Right ventricle myocardium inferior (tissue), 1 donor: ENCODE results near the gene DSTN. TPM values are rescaled to one million over a fixed set of nuclear protein-coding genes. Genes with fewer than 3 reads are reported as not detected.

Source experiments
- ATAC-seq: fragments of 200-7000 bp; cut with Tn5 transposase; one replicate; pipeline ENCODE4 v1.9.1; 2020; ENCODE audit warnings: mild to moderate bottlenecking, moderate library complexity
- DNase-seq: peaks from one replicate; pipeline ENCODE4 v3.0.0; 2021; ENCODE audit errors: missing footprints
- intact Hi-C: fragments of 100-400 bp; cut with DNase I; formaldehyde crosslinking; loops from one replicate; pipeline ENCODE4 v1.11.0; 2022
- total RNA-seq: library from RNA; stranded (reverse); fragmentation: NEBNext Ultra II Directional; extraction: Animal tissue kit (Norgen Biotek cat#: 25700); gene quantifications from one replicate; pipeline ENCODE4 v1.2.1, GENCODE V29; 2021
- donor health status: DM: no; HTN: yes; CAD: no; lungs with severe emphysema.

The DSTN gene
- total RNA-seq, 1 donor from 2014 or later = 865 TPM

DNA sequence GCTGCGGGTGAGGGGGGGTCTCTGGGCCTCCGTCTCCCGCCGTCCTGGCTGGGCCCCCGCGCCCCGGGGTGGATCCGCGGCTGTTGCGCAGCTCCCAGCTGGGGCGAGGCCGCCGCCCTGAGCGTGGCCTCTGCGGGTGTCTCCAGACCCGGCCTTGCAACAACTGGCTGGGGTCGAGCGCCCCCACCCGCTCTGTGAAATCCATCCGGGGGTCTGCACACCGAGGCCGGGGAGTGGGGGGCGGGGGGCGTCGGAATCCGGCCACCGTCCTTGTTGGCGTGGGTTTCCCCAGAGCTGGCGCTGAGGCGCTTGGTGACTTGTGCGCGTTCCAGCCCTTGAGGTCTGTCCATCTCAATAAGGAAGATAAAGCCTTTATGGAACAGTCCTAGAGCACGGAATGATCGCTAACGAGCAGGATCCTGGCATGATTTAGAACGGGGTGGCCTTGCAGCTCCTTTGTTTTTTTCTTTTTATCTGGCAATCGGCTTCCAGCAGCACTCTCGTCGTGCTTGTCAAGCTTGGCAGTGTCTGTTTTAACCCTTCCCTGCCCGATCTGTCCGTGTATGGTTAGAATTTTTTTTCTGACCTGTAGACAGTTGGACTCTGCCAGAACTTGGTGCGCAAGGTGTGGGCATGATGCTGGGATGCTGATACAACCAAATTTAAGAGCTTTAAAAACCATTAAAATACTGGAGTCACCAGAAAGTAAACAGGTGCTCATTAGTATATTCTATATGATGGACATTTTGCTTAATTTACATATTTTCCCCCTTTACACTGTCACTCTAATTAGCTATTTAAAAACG is 675 bp downstream of the DSTN start:
- intact Hi-C loops = loop anchor here (5.0 kb wide), 1 partner anchor 37 kb away; no protein-coding TSS in a partner anchor
- DNase-seq = peak; percentile 75
- peak; percentile 60 for ATAC-seq

DNA sequence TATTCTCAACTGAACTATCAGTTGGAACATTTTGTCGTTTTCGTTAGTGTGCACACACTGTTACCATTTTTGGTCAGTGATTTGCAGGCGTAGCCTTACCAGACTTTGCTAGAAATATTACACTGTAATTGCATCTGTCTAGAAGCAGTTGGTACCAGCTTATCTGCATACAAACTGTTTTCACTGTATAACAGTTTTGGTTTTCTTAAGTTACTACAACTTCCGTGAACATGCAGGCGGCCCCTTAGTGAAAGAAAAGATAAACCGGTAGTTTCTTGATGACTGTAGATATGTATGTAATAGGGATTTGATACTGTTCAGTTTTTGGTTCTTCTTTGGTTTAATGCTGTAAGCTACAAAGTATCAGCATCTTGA is 1.3 kb downstream of the DSTN start:
- ATAC-seq (no peak), DNase-seq (no peak)
- intact Hi-C loops = loop anchor here (5.0 kb wide), 1 partner anchor 36 kb away; no protein-coding TSS in a partner anchor

GRCh38 chr20:17572034-17572638 is 2.3 kb downstream of the DSTN start:
- intact Hi-C loops = loop anchor here (5.0 kb wide), 1 partner anchor 35 kb away; no protein-coding TSS in a partner anchor
- ATAC-seq = no peak
- DNase-seq = no peak

GRCh38 chr20:17573463-17573862 is 3.6 kb downstream of the DSTN start:
- intact Hi-C loops = loop anchor here (5.0 kb wide), 1 partner anchor 34 kb away; no protein-coding TSS in a partner anchor
- no peak for DNase-seq
- ATAC-seq = no peak

DNA sequence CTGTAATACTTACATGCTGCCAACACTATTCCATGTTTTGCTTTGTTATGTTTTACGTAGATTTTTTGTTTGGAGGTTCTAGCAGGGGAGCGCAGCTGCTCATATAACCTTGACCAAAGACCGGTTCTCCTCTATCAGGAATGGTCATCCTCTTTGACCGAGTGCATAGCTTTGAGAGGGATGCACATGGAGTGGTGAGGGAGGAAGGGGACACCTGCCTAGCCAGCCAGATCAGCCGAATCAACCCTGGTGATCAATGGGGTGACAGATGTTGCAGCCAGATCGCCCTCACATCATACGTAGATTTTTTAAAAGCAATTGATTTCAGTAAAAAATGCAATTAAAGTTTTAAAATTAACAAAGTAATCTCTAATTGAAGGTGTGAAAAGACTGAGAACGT is 6.3 kb downstream of the DSTN start:
- no peak for ATAC-seq
- intact Hi-C loops = no loop called here
- DNase-seq = no peak

GRCh38 chr20:17579369-17580039 is 9.6 kb downstream of the DSTN start:
- intact Hi-C loops = no loop called here
- ATAC-seq = no peak
- DNase-seq = no peak

DNA sequence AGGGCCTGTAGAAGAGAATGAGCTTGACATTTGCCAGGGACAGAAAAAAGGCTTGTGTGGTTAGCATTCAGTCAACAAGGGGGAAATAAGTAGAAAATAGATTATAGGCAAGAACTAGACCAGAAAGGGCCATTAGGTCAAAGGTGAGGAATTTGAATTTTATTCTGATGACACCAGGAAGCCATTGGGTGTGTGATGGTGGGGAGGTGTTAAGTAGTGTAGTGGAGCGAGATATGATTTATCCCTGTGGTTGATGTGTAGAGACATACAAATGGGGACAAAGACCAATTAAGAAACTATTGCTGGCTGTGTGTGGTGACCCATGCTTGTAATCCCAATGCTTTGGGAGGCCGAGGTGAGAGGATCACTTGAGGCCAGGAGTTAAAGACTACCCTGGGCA is 11.0 kb downstream of the DSTN start:
- intact Hi-C loops = no loop called here
- no peak for DNase-seq
- ATAC-seq = no peak

GRCh38 chr20:17583126-17583525 is 13.3 kb downstream of the DSTN start:
- DNase-seq (no peak), ATAC-seq (no peak)
- intact Hi-C loops = no loop called here

- intact Hi-C loops = no loop called here
- no peak for ATAC-seq
Observed at GRCh38 chr20:17584689-17585088, 14.8 kb downstream of the DSTN start.

DNA sequence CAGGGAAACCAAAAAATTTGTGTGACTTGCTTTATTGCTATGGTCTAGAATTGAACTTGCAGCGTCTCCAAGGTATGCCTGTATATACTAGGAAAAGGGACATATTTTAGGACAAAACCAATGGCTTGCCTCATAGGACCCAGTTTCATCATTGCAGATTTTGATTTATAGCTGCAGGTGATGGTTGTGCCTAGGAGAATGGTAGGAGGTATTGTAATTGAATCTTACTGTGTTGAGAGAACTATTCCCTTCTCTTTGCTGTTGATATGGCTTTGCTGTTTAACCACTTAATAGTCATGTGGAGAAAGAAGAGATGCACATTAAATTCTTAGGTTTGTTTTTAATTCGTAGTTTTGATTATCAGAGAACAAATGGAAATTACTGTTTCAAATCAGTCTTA is 16.4 kb downstream of the DSTN start:
- intact Hi-C loops = no loop called here
- ATAC-seq = no peak
- DNase-seq = no peak

More at GRCh38 chr20:17584689-17585088, 14.8 kb downstream of the DSTN start:
- DNase-seq = no peak

- no peak for ATAC-seq
- intact Hi-C loops = no loop called here
- DNase-seq = no peak
Observed at GRCh38 chr20:17587148-17587547, 17.3 kb downstream of the DSTN start.

- ATAC-seq (no peak), DNase-seq (no peak)
- intact Hi-C loops = no loop called here
Observed at GRCh38 chr20:17587824-17588223, 17.9 kb downstream of the DSTN start.

GRCh38 chr20:17589161-17589834 is 19.4 kb downstream of the DSTN start:
- ATAC-seq (peak; percentile 33), DNase-seq (no peak)
- intact Hi-C loops = no loop called here

DNA sequence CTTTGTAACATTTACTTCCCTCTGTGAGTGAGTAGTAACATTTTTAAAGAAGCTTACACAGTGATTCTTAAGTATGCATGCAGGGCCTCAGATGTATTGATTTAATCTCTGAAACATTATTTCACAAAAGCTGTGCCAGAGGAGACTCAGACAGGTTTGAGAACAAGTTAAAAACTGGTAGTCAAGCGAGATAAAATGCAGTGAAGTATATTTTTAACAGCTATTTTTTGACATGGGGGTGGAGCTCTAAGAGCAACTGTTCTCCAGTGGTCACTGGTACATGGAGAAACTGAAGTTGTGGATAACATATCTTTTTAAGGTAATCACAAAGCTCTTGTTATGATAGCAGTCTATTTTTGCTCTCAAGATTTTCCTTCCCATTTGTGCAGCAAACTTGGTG is 20.4 kb downstream of the DSTN start:
- ATAC-seq = no peak

DNA sequence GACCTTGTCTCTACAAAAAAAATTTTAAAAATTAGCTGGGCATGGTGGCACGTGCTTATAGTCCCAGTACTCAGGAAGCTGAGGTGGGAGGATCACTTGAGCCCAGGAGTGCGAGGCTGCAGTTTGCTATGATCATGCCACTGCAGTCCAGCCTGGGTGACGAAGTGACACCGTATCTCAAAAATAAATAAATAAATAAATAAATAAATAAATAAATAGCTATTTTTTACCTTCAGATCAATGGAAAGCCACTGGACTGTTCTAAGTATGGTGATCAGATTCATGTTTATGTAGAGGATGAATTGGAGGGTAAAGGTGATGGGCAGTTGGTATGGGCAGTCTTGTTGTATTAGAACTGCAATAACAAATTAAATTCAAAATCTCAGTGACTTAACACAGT is 24.0 kb downstream of the DSTN start:
- intact Hi-C loops = no loop called here
- DNase-seq (no peak), ATAC-seq (no peak)

More for the DNA sequence above, 20.4 kb downstream of the DSTN start:
- no peak for DNase-seq
- intact Hi-C loops = no loop called here

GRCh38 chr20:17594443-17594842 is 24.6 kb downstream of the DSTN start:
- intact Hi-C loops = no loop called here
- ATAC-seq = peak; percentile 44
- no peak for DNase-seq

DNA sequence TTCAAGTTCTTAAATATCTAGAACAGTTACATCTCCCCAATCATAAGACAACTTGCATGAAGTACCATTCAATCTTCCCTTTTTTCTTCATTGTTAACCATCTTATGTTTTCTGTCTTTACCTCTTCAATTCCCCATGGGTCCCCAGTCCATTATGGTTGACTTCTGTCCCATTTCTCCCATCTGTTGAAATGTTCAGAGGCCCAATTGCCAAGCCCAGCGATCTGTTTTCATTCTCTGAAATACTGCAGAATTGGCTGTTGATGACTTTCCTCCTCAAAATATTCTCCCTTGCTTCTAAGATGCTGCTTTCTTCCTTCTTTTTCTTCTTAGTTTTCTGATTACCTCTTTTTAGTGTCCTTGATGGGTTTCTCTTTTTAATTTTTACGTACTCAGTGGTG is 26.0 kb downstream of the DSTN start:
- ATAC-seq (no peak), DNase-seq (no peak)
- intact Hi-C loops = no loop called here

- DNase-seq (no peak), ATAC-seq (no peak)
- intact Hi-C loops = no loop called here
Observed at GRCh38 chr20:17598013-17598550, 28.2 kb downstream of the DSTN start.

DNA sequence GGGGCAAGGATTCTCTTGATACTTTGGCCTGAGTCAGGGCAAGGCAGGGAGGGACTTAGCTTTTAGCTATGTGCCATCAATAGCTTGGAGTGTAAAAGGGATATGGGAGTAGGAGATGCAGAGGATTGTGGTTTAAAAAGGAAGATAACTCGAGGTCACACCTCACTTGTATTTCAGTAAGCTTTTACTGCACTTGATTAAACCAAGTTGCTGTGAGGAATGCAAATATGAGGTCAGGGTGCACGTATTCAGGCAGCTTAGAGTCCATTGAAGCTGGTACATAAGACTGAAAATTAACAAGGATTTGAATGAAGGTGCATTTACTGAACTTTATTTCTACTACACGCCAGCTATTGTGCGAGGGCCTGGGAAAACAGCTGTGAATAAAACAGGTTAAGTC is 32.1 kb downstream of the DSTN start:
- intact Hi-C loops = no loop called here
- ATAC-seq (no peak), DNase-seq (no peak)
